ENCODE results near the gene RFX1.
"Not testable (repeated sequence)": the region's sequence is repeated elsewhere in the genome, so short reads cannot be mapped to it uniquely, and the experiment has no call there.

RFX1 gene

GRCh38 chr19:13937479-13938300 is 68.4 kb downstream of the RFX1 start:
- no peak for DNase-seq (ENCODE audit: low read depth, low spot score)

GRCh38 chr19:13935765-13936510 is 70.2 kb downstream of the RFX1 start:
- DNase-seq (ENCODE audit: low read depth, low spot score): no peak

GRCh38 chr19:13934785-13935109 is 71.4 kb downstream of the RFX1 start:
- no peak for DNase-seq (ENCODE audit: low read depth, low spot score)

- DNase-seq (ENCODE audit: low read depth, low spot score): no peak
These were observed 73.2 kb downstream of the RFX1 start for GRCh38 chr19:13932911-13933393.

GRCh38 chr19:13932149-13932637 is 73.9 kb downstream of the RFX1 start:
- no peak for DNase-seq (ENCODE audit: low read depth, low spot score)

GRCh38 chr19:13931391-13932148 is 74.5 kb downstream of the RFX1 start:
- DNase-seq (ENCODE audit: low read depth, low spot score): no peak

GRCh38 chr19:13930402-13930801 is 75.7 kb downstream of the RFX1 start:
- no peak for DNase-seq (ENCODE audit: low read depth, low spot score)

- DNase-seq (ENCODE audit: low read depth, low spot score): no peak
These were observed 76.2 kb downstream of the RFX1 start for GRCh38 chr19:13929956-13930355.

- no peak for DNase-seq (ENCODE audit: low read depth, low spot score)
These were observed 76.8 kb downstream of the RFX1 start for GRCh38 chr19:13929340-13929739.

- DNase-seq (ENCODE audit: low read depth, low spot score): no peak
These were observed 79.4 kb downstream of the RFX1 start for GRCh38 chr19:13926715-13927114.

GRCh38 chr19:13926010-13926409 is 80.1 kb downstream of the RFX1 start:
- no peak for DNase-seq (ENCODE audit: low read depth, low spot score)

- no peak for DNase-seq (ENCODE audit: low read depth, low spot score)
These were observed 82.7 kb downstream of the RFX1 start for GRCh38 chr19:13923194-13923987.

GRCh38 chr19:13922118-13922517 is 84.0 kb downstream of the RFX1 start:
- DNase-seq (ENCODE audit: low read depth, low spot score): not testable (repeated sequence)

- DNase-seq (ENCODE audit: low read depth, low spot score): no peak
These were observed 85.0 kb downstream of the RFX1 start for GRCh38 chr19:13920940-13921747.

GRCh38 chr19:13920524-13920923 is 85.6 kb downstream of the RFX1 start:
- no peak for DNase-seq (ENCODE audit: low read depth, low spot score)

GRCh38 chr19:13918726-13919411 is 87.3 kb downstream of the RFX1 start:
- DNase-seq (ENCODE audit: low read depth, low spot score): no peak

GRCh38 chr19:13917888-13918406 is 88.2 kb downstream of the RFX1 start:
- no peak for DNase-seq (ENCODE audit: low read depth, low spot score)

- DNase-seq (ENCODE audit: low read depth, low spot score): no peak
These were observed 91.3 kb downstream of the RFX1 start for GRCh38 chr19:13914777-13915176.

GRCh38 chr19:13913352-13913751 is 92.8 kb downstream of the RFX1 start:
- DNase-seq (ENCODE audit: low read depth, low spot score): no peak
